Measurements from ENCODE around the gene SKIL.

The SKIL gene

GRCh38 chr3:170426240-170426797, 68.8 kb downstream of the SKIL start:
- peak in 1 of 2 experiments; percentile 11 for DNase-seq
- TF ChIP-seq GATA1 (IDR thresholded peaks at IDR 0.05; ENCODE audit: low read depth, low read length) (no peak), POLR2A (IDR thresholded peaks at IDR 0.05; ENCODE audit: low read length) (no peak)

GRCh38 chr3:170428095-170428494, 70.6 kb downstream of the SKIL start:
- no peak for TF ChIP-seq POLR2A (IDR thresholded peaks at IDR 0.05; ENCODE audit: low read length)
- TF ChIP-seq GATA1 (IDR thresholded peaks at IDR 0.05; ENCODE audit: low read depth, low read length): no peak
- DNase-seq: no peak

DNA sequence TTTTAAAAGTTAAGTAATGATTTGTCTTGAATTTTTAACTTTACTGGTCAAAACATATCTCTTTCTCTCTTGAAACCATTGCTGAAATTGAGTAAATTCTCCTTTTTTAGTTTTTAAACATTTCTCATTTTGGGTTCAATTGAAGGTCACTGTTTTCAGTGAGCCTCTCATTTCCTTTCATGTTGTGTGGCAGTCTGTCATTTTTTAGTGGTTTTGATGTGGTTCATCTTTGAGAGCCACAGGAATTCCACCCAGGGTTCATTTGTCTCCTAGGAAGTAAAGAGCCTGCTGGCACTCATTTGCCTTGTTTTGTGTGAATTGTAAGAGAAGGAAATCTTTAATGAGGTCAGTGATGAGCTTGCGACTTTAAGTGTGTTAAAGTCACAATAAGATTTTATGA, 71.5 kb downstream of the SKIL start:
- TF ChIP-seq POLR2A (IDR thresholded peaks at IDR 0.05; ENCODE audit: low read length) (no peak), GATA1 (IDR thresholded peaks at IDR 0.05; ENCODE audit: low read depth, low read length) (no peak)
- no peak for DNase-seq

DNA sequence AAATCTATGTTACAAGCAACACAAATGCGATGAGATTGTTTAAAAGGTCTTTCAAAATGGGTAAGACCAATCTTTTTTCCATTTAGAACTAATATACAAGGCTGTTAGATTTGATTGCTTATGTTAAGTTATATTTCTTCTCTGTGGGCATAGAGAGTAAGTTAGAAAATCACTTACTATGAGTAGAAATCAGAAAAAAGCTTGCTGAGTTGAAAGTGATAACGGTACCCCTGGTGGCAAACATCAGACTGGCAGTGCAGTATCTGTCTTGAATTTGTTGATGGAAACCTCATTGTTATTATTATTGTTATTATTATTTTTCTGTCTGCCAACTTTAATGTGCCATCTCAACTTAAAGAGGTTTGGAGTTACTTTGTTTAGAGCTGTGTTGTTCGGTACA, 73.5 kb downstream of the SKIL start:
- no peak for DNase-seq
- TF ChIP-seq GATA1 (IDR thresholded peaks at IDR 0.05; ENCODE audit: low read depth, low read length) (no peak), POLR2A (IDR thresholded peaks at IDR 0.05; ENCODE audit: low read length) (no peak)

- no peak for TF ChIP-seq POLR2A (IDR thresholded peaks at IDR 0.05; ENCODE audit: low read length)
- no peak for TF ChIP-seq GATA1 (IDR thresholded peaks at IDR 0.05; ENCODE audit: low read depth, low read length)
- no peak for DNase-seq
Measured at GRCh38 chr3:170432416-170432815, 74.9 kb downstream of the SKIL start.

DNA sequence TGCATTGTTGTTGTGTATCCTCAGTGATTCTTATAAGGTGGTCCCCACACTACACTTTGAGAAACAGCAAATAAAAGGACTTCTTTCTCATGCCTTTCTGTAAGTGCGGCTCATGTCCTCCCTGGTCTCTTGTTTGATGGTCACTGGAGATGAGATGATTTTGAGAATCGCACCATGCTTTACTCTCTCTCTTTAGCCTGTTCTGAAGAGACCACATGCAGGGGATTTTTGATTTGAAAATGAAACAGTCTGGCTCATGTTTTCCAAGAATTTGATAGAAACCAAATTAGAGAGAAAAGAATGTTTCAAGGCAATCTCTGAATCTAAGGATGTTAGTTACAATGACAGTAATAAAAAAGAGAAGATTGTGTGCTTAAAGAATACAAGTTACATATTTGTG, 79.2 kb downstream of the SKIL start:
- TF ChIP-seq POLR2A (IDR thresholded peaks at IDR 0.05; ENCODE audit: low read length) (no peak), GATA1 (IDR thresholded peaks at IDR 0.05; ENCODE audit: low read depth, low read length) (no peak)
- DNase-seq: no peak

DNA sequence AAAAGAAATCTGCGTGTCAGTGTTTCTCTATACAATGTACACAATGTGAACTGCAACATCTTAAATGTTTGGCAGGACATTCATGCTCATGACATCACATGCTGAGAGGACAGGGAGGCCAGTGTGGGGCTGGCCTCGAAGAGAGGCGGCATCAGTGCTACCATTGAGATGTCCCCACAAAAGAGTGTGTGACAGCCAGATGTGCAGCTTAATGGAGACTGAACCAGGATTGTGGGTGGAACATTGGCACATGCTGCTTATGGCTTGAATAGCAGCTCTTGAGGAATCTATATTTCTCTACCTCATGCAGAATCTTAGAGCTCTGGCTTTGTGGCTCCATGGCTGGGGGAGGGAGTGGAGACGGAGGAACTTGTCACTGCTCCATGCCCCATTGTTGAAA, 79.7 kb downstream of the SKIL start:
- DNase-seq: no peak
- no peak for TF ChIP-seq GATA1 (IDR thresholded peaks at IDR 0.05; ENCODE audit: low read depth, low read length)
- no peak for TF ChIP-seq POLR2A (IDR thresholded peaks at IDR 0.05; ENCODE audit: low read length)

GRCh38 chr3:170437696-170438407, 80.3 kb downstream of the SKIL start:
- TF ChIP-seq GATA1 (IDR thresholded peaks at IDR 0.05; ENCODE audit: low read depth, low read length) (no peak), POLR2A (IDR thresholded peaks at IDR 0.05; ENCODE audit: low read length) (no peak)
- no peak for DNase-seq

DNA sequence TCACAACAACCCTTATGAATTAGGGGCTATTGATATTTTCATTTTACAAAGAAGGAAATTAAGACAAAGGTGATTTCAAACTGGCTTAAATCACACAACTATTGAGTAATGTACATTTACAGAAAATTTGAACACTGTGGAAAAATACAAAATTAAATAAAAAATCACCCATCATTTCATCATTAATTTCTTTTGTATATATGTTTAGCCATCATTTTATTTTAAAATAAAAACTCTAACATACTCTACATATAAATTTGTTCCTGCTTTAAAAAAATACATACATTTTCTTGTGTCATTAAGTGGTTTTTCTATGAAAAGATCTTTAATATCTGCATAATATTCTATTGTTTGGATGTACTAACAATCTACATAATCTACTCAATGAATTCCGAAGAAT, 81.3 kb downstream of the SKIL start:
- no peak for TF ChIP-seq POLR2A (IDR thresholded peaks at IDR 0.05; ENCODE audit: low read length)
- TF ChIP-seq GATA1 (IDR thresholded peaks at IDR 0.05; ENCODE audit: low read depth, low read length): no peak
- DNase-seq: no peak

DNA sequence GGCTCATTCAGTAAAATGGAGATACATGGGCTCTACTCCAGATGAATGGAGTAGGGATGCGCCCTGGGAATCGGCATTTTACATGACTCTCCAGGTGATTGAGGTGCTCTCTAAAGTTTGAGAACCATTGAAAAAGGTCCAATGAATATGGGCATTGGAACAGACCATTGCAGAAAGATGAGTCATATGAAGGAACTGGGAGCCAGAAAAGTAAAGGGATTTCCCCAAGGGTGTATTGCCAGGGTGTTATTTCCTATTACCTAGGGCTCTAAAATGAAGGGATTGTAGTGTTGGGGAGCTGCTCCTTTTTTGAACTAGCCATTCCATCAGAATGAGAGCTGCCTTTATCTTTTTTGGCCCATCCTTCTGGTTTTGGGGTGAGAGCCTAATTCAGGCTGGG, 82.8 kb downstream of the SKIL start:
- no peak for DNase-seq
- TF ChIP-seq GATA1 (IDR thresholded peaks at IDR 0.05; ENCODE audit: low read depth, low read length) (no peak), POLR2A (IDR thresholded peaks at IDR 0.05; ENCODE audit: low read length) (no peak)

GRCh38 chr3:170441412-170441811, 83.9 kb downstream of the SKIL start:
- no peak for TF ChIP-seq GATA1 (IDR thresholded peaks at IDR 0.05; ENCODE audit: low read depth, low read length)
- no peak for DNase-seq

GRCh38 chr3:170442947-170443346, 85.4 kb downstream of the SKIL start:
- no peak for DNase-seq
- TF ChIP-seq GATA1 (IDR thresholded peaks at IDR 0.05; ENCODE audit: low read depth, low read length) (no peak), POLR2A (IDR thresholded peaks at IDR 0.05; ENCODE audit: low read length) (no peak)

GRCh38 chr3:170443457-170443856, 85.9 kb downstream of the SKIL start:
- no peak for TF ChIP-seq POLR2A (IDR thresholded peaks at IDR 0.05; ENCODE audit: low read length)
- TF ChIP-seq GATA1 (IDR thresholded peaks at IDR 0.05; ENCODE audit: low read depth, low read length): no peak
- no peak for DNase-seq
